Endothelial cell of umbilical vein (primary cell): ENCODE data around the gene MIA3.

Experiments used
- EZH2 ChIP-seq: IDR thresholded peaks from 2 replicates; pipeline ENCODE4 v1.6.1; 2012; ENCODE audit warnings: borderline replicate concordance, low read depth, mild to moderate bottlenecking, moderate library complexity, low read length, inconsistent platforms; ENCODE audit not compliant: severe bottlenecking
- JUN ChIP-seq: IDR thresholded peaks from 2 replicates; pipeline ENCODE4 v1.6.1; 2011; ENCODE audit warnings: borderline replicate concordance, low read depth; ENCODE audit not compliant: insufficient read length, insufficient read depth
- MYC ChIP-seq: IDR thresholded peaks from one replicate; pipeline ENCODE4 v1.6.1; 2011; ENCODE audit warnings: mild to moderate bottlenecking, low read depth, low read length
- POLR2A ChIP-seq: IDR thresholded peaks from 2 replicates; pipeline ENCODE4 v1.6.1; 2012; ENCODE audit warnings: low read depth, mild to moderate bottlenecking, control low read depth, low read length
- POLR2AphosphoS5 ChIP-seq: IDR thresholded peaks from 2 replicates; pipeline ENCODE4 v1.6.1; 2012; ENCODE audit warnings: low read depth, mild to moderate bottlenecking, control low read depth, low read length, moderate library complexity; ENCODE audit not compliant: insufficient read depth
- TF ChIP-seq, protein P1 (sequence below), 2 donors: IDR thresholded peaks; 1 replicate in 1 of 2; 2 replicates in 1 of 2; pipeline ENCODE4 v1.5.1; 2011; ENCODE audit warnings: low read length in 2 of 2, mild to moderate bottlenecking in 2 of 2, moderate library complexity in 2 of 2, control low read depth in 1 of 2, inconsistent platforms in 1 of 2, low read depth in 1 of 2; ENCODE audit not compliant: insufficient read depth in 1 of 2; ENCODE audit errors: extremely low read depth in 1 of 2
- TF ChIP-seq, protein P2 (sequence below): IDR thresholded peaks from 2 replicates; pipeline ENCODE4 v1.6.1; 2011; ENCODE audit not compliant: insufficient read depth, insufficient read length

DNA sequence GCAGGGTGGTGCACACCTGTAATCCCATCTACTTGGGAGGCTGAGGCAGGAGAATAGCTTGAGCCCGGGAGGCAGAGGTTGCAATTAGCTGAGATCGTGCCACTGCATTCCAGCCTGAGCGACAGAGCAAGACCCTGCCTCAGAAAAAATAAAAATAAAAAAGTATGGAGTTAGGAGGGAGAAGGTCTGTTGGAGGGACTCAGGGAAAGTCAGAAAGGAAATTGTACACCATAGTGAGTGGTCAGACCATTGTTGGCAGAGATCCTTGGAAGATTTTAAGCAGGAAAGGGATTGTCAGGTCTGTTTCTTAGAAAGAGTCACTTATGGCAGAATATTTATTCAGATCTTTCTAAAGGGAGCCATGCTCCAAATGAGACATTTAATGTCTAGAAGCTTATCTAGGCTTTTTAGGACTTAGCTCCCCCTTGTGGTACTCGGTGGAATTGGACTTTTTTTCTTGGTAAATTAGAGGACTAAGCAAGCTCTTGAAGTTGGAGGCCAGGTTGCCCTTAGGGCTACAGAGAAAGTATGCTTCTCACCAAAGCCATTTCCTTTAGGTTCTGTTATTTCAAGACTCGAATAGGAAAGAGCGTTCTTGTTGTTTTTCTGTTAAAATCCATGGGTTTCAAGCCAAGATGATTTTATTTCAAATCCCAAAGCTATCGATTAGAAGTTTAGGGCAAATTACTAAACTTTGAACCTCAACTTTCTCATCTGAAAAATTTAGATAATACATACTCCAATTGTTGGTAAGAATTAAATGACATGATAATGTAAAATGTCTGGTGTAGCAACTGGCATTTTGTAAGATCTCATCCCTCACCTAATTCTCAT lies 16.5 kb downstream of the MIA3 start:
- TF ChIP-seq, protein P1, sequence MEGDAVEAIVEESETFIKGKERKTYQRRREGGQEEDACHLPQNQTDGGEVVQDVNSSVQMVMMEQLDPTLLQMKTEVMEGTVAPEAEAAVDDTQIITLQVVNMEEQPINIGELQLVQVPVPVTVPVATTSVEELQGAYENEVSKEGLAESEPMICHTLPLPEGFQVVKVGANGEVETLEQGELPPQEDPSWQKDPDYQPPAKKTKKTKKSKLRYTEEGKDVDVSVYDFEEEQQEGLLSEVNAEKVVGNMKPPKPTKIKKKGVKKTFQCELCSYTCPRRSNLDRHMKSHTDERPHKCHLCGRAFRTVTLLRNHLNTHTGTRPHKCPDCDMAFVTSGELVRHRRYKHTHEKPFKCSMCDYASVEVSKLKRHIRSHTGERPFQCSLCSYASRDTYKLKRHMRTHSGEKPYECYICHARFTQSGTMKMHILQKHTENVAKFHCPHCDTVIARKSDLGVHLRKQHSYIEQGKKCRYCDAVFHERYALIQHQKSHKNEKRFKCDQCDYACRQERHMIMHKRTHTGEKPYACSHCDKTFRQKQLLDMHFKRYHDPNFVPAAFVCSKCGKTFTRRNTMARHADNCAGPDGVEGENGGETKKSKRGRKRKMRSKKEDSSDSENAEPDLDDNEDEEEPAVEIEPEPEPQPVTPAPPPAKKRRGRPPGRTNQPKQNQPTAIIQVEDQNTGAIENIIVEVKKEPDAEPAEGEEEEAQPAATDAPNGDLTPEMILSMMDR (IDR thresholded peaks at IDR 0.05; ENCODE audit: extremely low read depth in 1 of 2, insufficient read depth in 1 of 2, low read depth in 1 of 2, low read length in 2 of 2), result peak; percentile 64 to 72
- no peak for TF ChIP-seq MYC
- TF ChIP-seq POLR2A, result no peak
- no peak for TF ChIP-seq POLR2AphosphoS5
- no peak for TF ChIP-seq EZH2
- TF ChIP-seq, protein P2, sequence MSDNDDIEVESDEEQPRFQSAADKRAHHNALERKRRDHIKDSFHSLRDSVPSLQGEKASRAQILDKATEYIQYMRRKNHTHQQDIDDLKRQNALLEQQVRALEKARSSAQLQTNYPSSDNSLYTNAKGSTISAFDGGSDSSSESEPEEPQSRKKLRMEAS, result no peak
- no peak for TF ChIP-seq JUN
